B cell (primary cell): ENCODE data around the gene RHOBTB3.

Source experiments
- EZH2 ChIP-seq: IDR thresholded peaks from 2 replicates; pipeline ENCODE4 v1.6.1; 2012; ENCODE audit warnings: borderline replicate concordance, low read depth, mild to moderate bottlenecking, moderate library complexity, low read length; ENCODE audit not compliant: insufficient read depth, poor library complexity, severe bottlenecking
- TF ChIP-seq, protein P1 (sequence below): fragments of 200-600 bp; IDR thresholded peaks from one replicate; pipeline ENCODE4 v1.8.0; 2022; ENCODE audit warnings: antibody characterized with exemption, mild to moderate bottlenecking

DNA sequence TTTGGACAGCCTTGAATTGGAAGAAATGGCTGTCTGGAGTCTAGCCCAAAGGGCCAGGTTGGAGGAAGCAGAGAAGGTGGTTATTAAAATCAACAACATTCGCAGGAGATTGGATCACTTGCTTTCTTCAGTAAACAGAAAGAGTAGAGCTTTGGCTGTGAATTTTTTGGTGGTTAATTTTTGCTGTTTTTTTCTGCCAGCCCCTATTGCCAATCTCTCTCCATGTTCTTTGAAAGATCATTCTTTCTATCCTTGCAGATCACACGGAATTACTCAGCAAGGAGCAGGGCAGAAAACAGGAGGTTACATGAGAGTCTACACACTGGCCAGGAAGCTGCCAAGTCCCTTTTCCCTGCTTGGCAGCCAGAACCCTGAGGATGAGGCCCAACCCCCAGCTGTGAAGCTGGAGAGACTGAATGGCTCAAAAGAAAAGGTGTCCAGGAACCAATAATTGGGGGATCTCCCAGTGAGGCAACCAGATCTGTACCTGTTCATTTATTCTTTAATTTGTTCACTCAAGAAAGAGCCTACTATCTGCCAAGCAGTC lies 78.4 kb downstream of the RHOBTB3 start:
- TF ChIP-seq, protein P1, sequence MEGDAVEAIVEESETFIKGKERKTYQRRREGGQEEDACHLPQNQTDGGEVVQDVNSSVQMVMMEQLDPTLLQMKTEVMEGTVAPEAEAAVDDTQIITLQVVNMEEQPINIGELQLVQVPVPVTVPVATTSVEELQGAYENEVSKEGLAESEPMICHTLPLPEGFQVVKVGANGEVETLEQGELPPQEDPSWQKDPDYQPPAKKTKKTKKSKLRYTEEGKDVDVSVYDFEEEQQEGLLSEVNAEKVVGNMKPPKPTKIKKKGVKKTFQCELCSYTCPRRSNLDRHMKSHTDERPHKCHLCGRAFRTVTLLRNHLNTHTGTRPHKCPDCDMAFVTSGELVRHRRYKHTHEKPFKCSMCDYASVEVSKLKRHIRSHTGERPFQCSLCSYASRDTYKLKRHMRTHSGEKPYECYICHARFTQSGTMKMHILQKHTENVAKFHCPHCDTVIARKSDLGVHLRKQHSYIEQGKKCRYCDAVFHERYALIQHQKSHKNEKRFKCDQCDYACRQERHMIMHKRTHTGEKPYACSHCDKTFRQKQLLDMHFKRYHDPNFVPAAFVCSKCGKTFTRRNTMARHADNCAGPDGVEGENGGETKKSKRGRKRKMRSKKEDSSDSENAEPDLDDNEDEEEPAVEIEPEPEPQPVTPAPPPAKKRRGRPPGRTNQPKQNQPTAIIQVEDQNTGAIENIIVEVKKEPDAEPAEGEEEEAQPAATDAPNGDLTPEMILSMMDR: no peak
- TF ChIP-seq EZH2: no peak
